RPMI8226 (cell line): ENCODE measurements around the gene ERVW-1.

Experiments used
- DNase-seq: peaks from one replicate; pipeline ENCODE4 v3.0.0-alpha.2; 2015

ERVW-1 gene

GRCh38 chr7:92422926-92423325 lies 54.8 kb downstream of the ERVW-1 start:
- no peak for DNase-seq

DNA sequence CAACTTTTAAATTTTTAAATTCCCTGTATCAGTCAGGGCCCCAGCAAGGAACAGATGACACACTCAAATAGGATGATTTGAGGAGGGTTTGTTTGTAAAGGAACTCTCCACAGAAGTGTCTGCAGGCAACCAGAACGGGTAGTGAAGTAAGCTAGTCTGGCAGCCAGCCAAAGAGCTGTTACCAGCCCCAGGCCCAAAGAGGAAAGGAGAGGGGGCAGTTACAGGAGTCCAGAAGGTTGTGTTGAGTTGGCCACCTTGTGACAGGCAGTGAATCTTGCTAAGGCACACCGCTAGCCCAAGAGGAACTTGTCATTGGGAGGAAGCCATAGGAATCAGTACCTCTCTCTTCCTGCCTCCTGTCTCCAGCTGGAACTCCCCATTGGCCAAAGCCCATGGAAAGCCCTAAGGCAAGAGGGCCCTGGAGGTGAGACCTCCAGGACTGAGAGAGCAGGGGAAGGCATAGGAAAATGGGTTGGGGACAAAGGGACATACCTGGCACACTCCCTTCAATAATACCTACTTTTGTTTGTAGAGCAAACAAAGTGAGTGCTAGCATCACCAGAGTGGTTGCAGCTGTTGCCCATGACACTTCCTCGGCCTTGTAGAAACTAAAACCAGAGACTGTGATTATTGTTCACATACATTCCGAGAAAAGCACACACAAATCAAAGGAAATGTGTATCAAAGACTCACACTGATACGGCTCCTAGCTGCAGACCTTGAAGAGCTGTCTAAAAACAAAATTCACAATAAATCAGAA lies 55.9 kb downstream of the ERVW-1 start:
- peak; percentile 54 for DNase-seq
